ENCODE results near the gene SLC35F1.

GRCh38 chr6:117909638-117910037 is 2.6 kb downstream of the SLC35F1 start:
- TF ChIP-seq CTCF (IDR thresholded peaks at IDR 0.05) (no peak), POLR2A (IDR thresholded peaks at IDR 0.05) (no peak)

Data from lower leg skin (tissue), 3 donors.